Measurements from ENCODE around the gene LSM14A.

The LSM14A gene

DNA sequence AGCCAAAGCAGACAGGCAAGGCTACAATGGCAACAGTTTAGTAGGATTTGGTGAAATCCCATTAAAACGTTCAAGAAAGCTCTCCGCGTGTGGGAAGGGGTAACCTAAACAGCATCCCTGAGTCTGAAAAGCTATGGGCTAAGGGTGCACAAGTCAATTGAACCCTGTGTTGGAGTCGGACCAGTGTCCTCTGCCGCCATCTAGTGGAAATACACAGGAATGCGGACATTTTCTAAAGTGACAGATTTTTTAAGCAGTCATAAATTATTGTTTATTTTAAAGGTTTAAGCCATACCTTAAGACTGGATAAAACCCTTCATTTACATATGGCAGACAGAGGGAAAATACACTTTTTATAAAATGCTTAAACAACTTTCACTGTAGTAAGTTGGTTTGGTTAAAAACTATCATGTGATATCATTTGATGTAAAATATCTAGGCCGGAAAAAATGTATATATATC is 26.5 kb upstream of the LSM14A start (continued):
- TF ChIP-seq, protein P1, sequence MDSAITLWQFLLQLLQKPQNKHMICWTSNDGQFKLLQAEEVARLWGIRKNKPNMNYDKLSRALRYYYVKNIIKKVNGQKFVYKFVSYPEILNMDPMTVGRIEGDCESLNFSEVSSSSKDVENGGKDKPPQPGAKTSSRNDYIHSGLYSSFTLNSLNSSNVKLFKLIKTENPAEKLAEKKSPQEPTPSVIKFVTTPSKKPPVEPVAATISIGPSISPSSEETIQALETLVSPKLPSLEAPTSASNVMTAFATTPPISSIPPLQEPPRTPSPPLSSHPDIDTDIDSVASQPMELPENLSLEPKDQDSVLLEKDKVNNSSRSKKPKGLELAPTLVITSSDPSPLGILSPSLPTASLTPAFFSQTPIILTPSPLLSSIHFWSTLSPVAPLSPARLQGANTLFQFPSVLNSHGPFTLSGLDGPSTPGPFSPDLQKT (IDR thresholded peaks at IDR 0.05; ENCODE audit: borderline replicate concordance, low read depth, low read length), result no peak
- no peak for TF ChIP-seq ZNF19 (tag by site-specific recombination; IDR thresholded peaks at IDR 0.05; ENCODE audit: low read depth)
- TF ChIP-seq ZNF10 (tag by site-specific recombination; IDR thresholded peaks at IDR 0.05), result peak; percentile 52
- no peak for TF ChIP-seq ZNF302 (tag by site-specific recombination; IDR thresholded peaks at IDR 0.05; ENCODE audit: low read depth)
- no peak for TF ChIP-seq ZNF701 (tag by site-specific recombination; IDR thresholded peaks at IDR 0.05)

DNA sequence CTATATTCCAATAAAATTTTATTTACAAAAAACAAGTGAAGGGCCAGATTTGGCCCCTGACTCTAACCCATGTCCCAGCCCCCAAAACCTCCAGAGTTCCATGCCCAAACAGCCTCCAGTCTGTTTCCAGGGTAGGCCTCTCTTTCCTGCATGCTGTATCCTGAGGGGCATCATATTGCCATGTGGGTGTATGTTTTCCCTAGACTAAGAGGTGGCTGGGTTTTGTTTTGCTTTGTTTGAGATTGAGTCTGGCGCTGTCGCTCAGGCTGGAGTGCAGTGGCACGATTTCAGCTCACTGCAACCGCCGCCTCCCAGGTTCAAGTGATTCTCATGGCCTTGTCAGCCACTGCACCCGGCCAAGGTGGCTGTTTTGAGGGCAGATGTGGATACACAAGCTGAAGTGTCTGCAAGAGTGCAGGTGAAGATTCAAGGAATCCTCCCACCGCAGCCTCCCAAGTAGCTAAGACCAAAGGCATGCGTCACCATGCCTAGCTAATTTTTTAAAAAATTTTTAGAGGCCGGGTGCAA is 23.6 kb upstream of the LSM14A start:
- H3K27ac ChIP-seq (ENCODE audit: extremely low read depth, low read depth, low read length), result no peak overlapping the region
- H3K36me3 ChIP-seq (ENCODE audit: control insufficient read depth in 2 of 2, insufficient read depth in 1 of 2, low read length in 2 of 2), result no peaks in the 10 kb centered on the region; a peak in 1 of 3 replicates
- H3K9me3 ChIP-seq (ENCODE audit: control insufficient read depth, insufficient read depth, low read depth, low read length), result no peaks in the 10 kb centered on the region
- H3K4me3 ChIP-seq (ENCODE audit: low read depth, low read length), result no peak overlapping the region
- ChIA-PET CTCF (interaction anchor here (0.5 to 12.0 kb wide), 9 partner anchors 20 to 563 kb away, joined by 3 to 204 read pairs (median 3); partner anchors contain the start of gene LSM14A), POLR2A (interaction anchor here (1.1 to 1.9 kb wide), 2 partner anchors 15 to 30 kb away, joined by 3 to 4 read pairs; no protein-coding TSS in a partner anchor)
- TF ChIP-seq SETDB1 (IDR thresholded peaks at IDR 0.05; ENCODE audit: insufficient read length, low read length) (no peak), ZFHX2 (tag by site-specific recombination; conservative IDR thresholded peaks at IDR 0.05) (peak; percentile 71), EGR2 (tag by site-specific recombination; IDR thresholded peaks at IDR 0.05; ENCODE audit: low read depth) (peak; percentile 51; the same call in 1 of the 2 replicates)
- H3K4me1 ChIP-seq (ENCODE audit: control insufficient read depth, insufficient read depth, low read length), result peaks cover 3% of the 10 kb centered on the region; the same call in 1 of the 2 replicates

DNA sequence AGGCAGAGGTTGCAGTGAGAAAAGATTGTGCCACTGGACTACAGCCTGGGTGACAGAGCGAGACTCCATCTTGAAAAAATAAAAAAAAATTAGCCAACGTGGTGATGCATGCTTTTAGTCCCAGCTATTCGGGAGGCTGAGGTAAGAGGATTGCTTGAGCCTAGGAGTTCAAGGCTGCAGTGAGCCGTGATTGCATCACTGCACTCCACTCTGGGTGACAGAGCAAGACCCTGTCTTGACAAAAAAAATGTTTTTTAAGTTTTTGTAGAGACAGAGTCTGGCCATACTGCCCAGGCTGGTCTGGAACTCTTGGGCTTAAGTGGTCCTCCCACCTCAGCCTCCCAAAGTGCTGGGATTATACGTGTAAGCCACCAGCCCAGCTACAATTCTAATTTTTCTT is 22.4 kb upstream of the LSM14A start:
- ChIA-PET POLR2A (interaction anchor here (0.6 to 1.9 kb wide), 3 partner anchors 16 to 25 kb away, joined by 3 to 4 read pairs (median 3); no protein-coding TSS in a partner anchor), CTCF (interaction anchor here (0.6 to 10.8 kb wide), 4 partner anchors 27 to 372 kb away, joined by 3 to 110 read pairs (median 6); no protein-coding TSS in a partner anchor)
- Histone ChIP-seq H3K27ac (ENCODE audit: extremely low read depth, low read depth, low read length) (no peak overlapping the region), H3K4me1 (ENCODE audit: control insufficient read depth, insufficient read depth, low read length) (peaks cover 3% of the 10 kb centered on the region; the same call in 1 of the 2 replicates), H3K9me3 (ENCODE audit: control insufficient read depth, insufficient read depth, low read depth, low read length) (no peaks in the 10 kb centered on the region), H3K4me3 (ENCODE audit: low read depth, low read length) (no peak overlapping the region), H3K36me3 (ENCODE audit: control insufficient read depth in 2 of 2, insufficient read depth in 1 of 2, low read length in 2 of 2) (no peaks in the 10 kb centered on the region; a peak in 1 of 3 replicates)
- TF ChIP-seq ZNF114 (tag by site-specific recombination; IDR thresholded peaks at IDR 0.05), result no peak

DNA sequence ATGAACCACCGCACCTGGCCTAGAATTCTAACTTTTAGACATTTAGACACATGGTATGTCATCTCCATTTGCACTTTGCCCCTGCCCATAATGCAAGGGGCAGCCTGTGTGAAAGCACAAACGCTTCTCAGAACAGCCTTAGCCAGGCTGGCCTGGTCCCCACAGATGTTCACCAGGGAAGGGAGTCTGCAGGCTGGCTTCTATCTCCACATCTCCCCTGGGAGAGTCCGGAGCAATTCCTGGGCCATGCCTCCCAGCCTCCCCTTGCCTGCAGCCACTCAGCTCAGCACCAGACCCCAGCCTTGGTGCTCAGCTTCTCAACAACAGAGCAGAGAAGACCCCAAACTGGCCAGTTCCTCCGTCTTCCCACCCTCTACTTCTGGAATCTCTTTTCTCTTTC is 21.7 kb upstream of the LSM14A start:
- no peaks in the 10 kb centered on the region for H3K9me3 ChIP-seq (ENCODE audit: control insufficient read depth, insufficient read depth, low read depth, low read length)
- ChIA-PET POLR2A (no interaction called here), CTCF (interaction anchor here (0.6 to 10.8 kb wide), 5 partner anchors 31 to 720 kb away, joined by 3 to 110 read pairs (median 4); no protein-coding TSS in a partner anchor)
- TF ChIP-seq ZNF707 (tag by site-specific recombination; IDR thresholded peaks at IDR 0.05) (no peak), ZFHX2 (tag by site-specific recombination; conservative IDR thresholded peaks at IDR 0.05) (no peak), ZNF560 (tag by site-specific recombination; IDR thresholded peaks at IDR 0.05; ENCODE audit: borderline replicate concordance) (no peak), ZNF561 (tag by site-specific recombination; IDR thresholded peaks at IDR 0.05; ENCODE audit: borderline replicate concordance) (no peak), YY2 (tag by site-specific recombination; IDR thresholded peaks at IDR 0.05) (no peak)
- TF ChIP-seq, protein P2, sequence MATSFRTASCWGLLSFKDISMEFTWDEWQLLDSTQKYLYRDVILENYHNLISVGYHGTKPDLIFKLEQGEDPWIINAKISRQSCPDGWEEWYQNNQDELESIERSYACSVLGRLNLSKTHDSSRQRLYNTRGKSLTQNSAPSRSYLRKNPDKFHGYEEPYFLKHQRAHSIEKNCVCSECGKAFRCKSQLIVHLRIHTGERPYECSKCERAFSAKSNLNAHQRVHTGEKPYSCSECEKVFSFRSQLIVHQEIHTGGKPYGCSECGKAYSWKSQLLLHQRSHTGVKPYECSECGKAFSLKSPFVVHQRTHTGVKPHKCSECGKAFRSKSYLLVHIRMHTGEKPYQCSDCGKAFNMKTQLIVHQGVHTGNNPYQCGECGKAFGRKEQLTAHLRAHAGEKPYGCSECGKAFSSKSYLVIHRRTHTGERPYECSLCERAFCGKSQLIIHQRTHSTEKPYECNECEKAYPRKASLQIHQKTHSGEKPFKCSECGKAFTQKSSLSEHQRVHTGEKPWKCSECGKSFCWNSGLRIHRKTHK (tag by site-specific recombination; IDR thresholded peaks at IDR 0.05), result no peak
- TF ChIP-seq, protein P3, sequence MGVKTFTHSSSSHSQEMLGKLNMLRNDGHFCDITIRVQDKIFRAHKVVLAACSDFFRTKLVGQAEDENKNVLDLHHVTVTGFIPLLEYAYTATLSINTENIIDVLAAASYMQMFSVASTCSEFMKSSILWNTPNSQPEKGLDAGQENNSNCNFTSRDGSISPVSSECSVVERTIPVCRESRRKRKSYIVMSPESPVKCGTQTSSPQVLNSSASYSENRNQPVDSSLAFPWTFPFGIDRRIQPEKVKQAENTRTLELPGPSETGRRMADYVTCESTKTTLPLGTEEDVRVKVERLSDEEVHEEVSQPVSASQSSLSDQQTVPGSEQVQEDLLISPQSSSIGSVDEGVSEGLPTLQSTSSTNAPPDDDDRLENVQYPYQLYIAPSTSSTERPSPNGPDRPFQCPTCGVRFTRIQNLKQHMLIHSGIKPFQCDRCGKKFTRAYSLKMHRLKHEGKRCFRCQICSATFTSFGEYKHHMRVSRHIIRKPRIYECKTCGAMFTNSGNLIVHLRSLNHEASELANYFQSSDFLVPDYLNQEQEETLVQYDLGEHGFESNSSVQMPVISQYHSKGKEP (tag by site-specific recombination; IDR thresholded peaks at IDR 0.05), result no peak
- no peak overlapping the region for H3K4me3 ChIP-seq (ENCODE audit: low read depth, low read length)
- H3K27ac ChIP-seq (ENCODE audit: extremely low read depth, low read depth, low read length), result no peak overlapping the region
- H3K4me1 ChIP-seq (ENCODE audit: control insufficient read depth, insufficient read depth, low read length), result no peaks in the 10 kb centered on the region
- H3K36me3 ChIP-seq (ENCODE audit: control insufficient read depth in 2 of 2, insufficient read depth in 1 of 2, low read length in 2 of 2), result no peaks in the 10 kb centered on the region; a peak in 1 of 3 replicates
